Activated T-cell treated with anti-CD3 and anti-CD28 coated beads for 48 hours (primary cell): ENCODE data around the gene AHCYL2.

Experiments used
- DNase-seq: peaks from one replicate; pipeline ENCODE4 v3.0.0-alpha.2; 2020; ENCODE audit warnings: low read depth

AHCYL2 gene

GRCh38 chr7:129224251-129225205, at the start of gene AHCYL2:
TSS of gene AHCYL2 (plus strand) at chr7:129225030.
- peak; percentile 97 for DNase-seq

- no peak for DNase-seq
Measured at GRCh38 chr7:129176916-129177710, 47.7 kb upstream of the AHCYL2 start.

- DNase-seq, result no peak
Measured at GRCh38 chr7:129184981-129185670, 39.7 kb upstream of the AHCYL2 start.

DNA sequence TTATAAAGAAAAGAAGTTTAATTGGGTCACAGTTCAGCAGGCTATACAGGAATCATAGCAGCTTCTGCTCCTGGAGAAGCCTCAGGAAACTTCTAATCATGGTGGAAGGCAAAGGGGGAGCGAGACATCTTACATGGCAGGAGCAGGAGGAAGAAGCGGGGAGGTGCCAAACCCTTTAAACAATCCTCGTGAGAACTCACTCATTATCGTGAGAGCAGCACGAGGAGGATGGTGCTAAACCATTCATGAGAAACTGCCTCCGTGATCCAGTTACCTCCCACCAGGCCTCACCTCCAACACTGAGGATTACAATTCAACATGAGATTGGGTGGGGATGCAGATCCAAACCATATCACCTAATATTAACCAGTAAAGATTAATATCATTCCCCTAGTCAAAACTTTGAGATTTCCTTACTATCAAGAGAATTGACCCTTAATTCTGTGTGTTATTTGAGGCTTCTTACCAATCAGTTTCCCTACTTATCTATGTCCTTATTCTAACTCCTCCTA, 38.0 kb upstream of the AHCYL2 start:
- no peak for DNase-seq

DNA sequence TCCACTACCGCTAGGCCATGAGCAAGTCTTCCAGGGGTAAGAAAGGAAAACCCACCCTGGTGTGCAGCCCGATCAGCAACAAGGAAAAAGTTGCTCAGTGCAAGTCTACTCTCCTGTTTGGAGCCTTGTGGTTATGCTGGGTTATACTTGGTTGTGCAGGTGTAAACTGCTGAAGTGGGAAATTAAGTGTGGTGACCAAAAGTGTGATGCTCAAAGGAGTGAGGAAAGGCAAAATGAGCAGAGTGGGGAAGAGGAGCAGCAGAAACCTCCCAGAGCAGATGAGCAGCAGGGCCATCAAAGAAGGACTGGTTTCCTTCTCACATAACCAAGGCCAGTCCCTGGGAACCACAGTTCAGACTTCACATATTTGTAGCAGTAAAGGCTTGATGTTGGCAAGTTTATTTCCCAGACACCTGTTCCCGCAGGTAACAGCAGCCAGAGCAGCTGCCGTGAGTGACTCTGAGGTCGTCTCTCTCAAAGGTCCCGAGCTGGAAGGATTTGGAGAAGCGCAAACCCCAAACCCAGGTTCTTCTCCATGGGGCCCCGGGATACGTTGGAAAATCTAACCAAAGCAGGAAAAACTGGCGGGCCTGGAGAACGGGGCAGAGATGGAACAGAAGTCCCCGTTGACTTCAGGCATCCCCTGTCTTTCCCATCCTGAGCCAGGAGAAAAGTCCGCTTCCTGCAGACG, 37.0 kb upstream of the AHCYL2 start:
- DNase-seq, result no peak

DNA sequence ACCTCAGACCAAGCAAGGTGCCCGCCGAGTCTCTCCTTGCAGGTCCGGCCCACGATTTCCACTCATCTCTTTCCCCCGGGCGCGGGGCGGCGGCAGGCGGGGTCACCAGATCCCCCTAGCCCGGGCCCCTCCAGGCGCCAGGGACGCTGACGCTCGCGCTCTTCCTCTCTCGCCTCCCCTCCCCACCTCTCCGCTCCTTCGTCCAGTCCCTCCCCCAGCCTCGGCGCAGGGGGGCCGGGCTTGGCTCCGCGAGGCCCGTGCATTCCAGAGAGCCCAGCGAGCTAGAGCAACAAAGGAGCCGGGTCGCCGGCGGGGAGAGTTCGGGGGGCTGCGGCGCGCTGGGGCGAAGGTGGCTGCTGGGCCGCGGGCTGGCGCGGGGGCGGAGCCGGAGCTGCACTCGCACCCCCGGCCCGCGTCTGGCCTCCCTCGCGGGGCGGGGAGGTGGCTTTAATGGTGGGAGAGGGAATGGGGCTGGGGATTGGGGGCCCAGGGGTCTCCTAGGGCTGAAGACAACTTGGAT, 36.4 kb upstream of the AHCYL2 start, which contains the start of gene SMO:
Gene SMO, plus strand, starts transcription at position 262 of the 520 bp plus-strand sequence. CDS start 519 bp downstream, outside the sequence.
- no peak for DNase-seq

DNA sequence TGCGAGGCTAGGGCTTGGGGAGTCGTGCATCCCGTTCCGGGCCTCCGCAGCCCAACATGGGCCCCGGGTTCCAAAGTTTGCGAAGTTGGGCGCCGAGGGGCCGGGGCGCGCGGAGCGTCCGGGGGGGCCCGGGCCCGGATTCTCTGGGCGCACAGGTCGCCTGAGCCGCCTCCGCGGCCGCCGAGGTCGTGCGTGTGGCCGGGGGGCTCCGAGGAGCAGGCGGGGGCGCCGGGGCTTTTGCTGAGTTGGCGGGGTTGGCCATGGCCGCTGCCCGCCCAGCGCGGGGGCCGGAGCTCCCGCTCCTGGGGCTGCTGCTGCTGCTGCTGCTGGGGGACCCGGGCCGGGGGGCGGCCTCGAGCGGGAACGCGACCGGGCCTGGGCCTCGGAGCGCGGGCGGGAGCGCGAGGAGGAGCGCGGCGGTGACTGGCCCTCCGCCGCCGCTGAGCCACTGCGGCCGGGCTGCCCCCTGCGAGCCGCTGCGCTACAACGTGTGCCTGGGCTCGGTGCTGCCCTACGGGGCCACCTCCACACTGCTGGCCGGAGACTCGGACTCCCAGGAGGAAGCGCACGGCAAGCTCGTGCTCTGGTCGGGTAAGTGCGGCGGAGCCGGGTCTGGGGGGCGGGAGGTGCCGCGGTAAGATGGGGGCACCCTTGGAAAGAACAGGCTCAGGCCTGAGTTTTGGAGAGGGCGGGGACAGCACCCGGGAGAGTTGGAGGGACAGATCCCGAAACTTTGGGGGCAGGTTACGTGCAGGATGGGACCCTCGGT, 35.8 kb upstream of the AHCYL2 start:
- no peak for DNase-seq

DNA sequence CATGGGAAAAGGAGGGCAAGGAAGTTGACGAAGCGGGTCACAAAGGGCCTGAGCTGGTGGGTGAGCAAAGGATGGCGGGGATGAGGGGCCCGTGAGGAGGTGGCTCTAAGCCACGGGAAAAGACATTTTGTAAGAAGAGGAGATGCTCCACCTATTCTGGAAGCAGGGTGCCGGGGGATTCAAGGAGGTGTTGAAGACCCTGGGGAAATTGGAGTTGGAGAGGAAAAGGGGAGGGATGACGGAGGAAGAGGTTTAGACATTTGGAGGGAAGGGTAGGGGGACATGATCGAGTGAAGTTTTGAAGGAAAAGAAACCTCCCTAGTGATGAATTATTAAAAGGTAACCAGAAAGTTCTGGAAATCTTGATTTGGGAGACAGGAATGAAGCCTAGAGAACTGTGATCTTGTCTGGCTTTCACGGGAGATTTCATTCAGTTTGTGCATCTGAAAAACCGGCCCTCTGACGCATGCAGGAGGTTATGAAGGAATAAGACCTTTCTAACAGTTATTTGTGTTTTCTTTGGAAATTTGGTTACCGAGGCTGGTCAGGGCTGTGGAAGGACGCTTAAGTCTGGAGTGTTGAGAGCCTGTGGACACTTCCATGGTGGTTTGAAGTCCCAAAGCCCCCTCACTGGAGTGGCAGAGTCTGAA, 35.0 kb upstream of the AHCYL2 start:
- DNase-seq, result no peak

DNA sequence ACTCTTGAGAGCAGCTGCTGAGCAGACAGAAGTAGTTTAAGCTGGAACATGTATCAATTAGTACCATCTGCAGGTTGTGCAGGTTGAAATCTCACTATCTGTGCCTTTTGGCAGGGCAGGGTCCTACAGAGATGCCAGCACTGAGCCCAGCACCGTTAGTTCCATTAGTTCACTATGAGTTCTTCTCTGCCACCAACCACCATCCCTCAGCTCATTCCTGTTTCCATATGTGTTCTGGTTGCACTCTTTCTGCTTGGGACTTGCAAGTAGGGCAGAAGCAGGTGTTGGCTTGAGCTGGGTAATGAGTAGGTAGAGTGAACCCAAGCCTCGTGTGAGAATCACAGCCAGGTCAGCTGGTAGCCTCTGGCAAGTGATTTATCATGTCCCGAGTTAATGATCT, 33.6 kb upstream of the AHCYL2 start:
- no peak for DNase-seq

GRCh38 chr7:129193892-129194291, 30.9 kb upstream of the AHCYL2 start:
- no peak for DNase-seq

GRCh38 chr7:129197771-129198170, 27.1 kb upstream of the AHCYL2 start:
- no peak for DNase-seq

DNA sequence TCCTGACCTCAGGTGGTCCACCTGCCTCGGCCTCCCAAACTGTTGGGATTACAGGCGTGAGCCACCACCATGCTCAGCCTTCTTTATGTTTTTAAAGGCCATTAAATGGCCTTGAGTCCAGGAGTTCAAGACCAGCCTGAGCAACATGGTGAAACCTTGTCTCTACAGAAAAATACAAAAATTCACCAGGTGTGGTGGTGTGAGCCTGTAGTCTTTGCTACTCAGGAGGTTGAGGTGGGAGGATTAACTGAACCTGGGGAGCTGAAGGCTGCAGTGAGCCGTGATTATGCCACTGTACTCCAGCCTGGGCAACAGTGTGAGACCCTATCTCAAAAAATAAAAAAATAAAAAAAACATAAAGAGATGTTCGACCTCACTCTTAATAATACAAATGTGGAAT, 25.4 kb upstream of the AHCYL2 start:
- DNase-seq, result no peak

DNA sequence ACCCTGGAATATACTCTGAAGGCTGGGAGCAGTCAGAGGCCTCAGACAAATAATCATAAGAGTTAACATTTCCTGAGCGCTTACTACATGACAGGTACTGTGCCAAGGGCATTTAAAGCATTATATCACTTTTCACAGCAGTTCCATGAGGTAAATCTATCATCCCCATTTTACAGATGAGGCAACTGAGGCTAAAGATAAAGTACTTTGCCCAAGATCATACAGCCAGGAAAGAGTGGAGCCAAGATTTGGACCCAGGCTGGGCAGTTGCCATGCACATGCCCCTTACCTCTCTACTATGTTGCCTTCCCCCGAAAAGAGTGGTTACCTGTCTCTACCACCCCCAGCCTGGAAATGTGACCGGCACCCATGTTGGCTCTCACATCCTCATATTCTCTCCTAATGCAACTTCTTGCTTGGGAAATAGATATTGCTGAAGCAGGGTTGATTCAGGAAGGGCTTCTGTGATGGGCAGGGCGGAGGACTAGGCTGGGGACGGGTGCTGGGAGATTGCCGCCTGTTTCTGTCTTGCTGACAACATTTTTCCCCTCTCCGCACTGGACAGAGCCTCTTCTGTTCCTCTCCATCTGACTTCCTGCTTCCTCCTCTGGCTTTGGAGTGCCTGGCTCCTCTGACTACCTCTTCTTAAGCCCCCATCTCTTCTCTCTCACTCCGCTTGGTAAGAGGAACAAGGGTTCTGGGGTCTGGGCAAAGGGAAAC, 22.6 kb upstream of the AHCYL2 start:
- DNase-seq, result no peak

GRCh38 chr7:129203050-129203741, 21.6 kb upstream of the AHCYL2 start:
- DNase-seq, result no peak

DNA sequence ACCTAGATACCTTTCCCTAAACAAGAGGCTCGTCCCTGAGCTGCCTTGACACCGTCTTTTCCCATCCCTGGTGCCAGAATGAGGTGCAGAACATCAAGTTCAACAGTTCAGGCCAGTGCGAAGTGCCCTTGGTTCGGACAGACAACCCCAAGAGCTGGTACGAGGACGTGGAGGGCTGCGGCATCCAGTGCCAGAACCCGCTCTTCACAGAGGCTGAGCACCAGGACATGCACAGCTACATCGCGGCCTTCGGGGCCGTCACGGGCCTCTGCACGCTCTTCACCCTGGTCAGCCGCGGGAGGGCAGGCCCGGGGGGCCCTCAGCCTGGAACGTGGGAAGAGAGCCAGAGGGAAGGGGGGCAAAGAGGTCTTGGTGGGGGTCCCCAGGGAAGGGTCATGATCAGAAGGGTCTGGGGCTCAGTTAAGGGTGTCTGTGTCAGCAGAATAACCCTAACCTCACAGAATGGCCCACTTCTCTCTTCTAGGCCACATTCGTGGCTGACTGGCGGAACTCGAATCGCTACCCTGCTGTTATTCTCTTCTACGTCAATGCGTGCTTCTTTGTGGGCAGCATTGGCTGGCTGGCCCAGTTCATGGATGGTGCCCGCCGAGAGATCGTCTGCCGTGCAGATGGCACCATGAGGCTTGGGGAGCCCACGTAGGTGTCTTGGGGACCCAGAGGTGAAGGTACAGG, 19.6 kb upstream of the AHCYL2 start:
- no peak for DNase-seq

GRCh38 chr7:129205987-129206785, 18.6 kb upstream of the AHCYL2 start:
- DNase-seq, result no peak

DNA sequence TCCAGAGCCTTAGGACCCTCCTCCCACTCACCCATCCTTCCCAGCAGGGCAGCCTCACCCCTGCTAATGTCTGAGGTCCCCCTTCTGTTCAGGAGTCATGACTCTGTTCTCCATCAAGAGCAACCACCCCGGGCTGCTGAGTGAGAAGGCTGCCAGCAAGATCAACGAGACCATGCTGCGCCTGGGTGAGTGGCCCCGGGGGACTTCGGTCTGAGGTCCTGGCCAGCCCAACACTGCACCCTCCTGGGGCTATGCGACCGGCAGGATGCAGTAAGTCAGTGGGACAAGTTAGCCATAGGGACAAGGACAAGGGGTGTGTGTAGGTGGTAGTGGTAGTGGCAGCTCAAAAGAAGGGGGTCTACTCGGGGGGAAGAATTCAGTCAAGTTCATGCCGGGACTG, 16.2 kb upstream of the AHCYL2 start:
- no peak for DNase-seq
